Retina (tissue), 1 donor: ENCODE data around the gene C2CD3.

ENCODE experiments used
- DNase-seq: peaks from one replicate; pipeline ENCODE4 v3.0.0-alpha.2; 2016

The C2CD3 gene

DNA sequence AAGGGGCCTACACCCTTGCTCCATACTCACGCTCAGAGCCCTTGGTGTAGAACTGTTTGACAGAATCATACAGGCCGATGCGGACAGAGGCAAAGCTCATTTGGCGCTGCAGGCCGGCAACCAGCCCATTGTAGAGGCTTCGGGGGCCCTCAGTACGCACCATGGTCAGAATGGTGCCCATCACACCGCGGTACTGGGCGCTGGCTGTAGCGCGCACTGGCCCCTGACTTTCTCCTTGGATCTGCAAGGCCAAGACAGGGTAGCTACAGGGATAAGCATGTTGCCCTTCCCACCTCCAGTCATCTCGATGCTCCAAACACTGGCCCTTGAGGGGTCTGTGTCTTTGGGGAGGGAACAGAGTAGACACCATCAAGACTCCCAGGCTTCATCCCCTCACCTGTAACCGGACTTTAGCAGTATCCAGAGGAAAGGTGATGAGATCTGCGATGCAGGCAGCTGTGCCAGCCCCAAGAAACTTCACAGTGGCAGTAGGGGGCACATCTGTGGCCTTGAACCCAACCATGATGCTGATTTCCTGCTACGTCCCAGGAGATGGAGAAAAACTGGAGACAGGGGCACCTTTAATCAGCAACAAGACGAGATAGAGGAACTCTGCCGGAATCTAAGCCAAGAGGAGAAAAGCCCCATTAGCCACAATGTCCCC, 192.8 kb downstream of the C2CD3 start:
- no peak for DNase-seq

GRCh38 chr11:73976451-73977151, 194.2 kb downstream of the C2CD3 start:
- no peak for DNase-seq

GRCh38 chr11:73975479-73975757, 195.4 kb downstream of the C2CD3 start:
- no peak for DNase-seq

- DNase-seq, result no peak
Observed at GRCh38 chr11:73974604-73975478, 196.0 kb downstream of the C2CD3 start.

- no peak for DNase-seq
Observed at GRCh38 chr11:73972620-73973449, 198.0 kb downstream of the C2CD3 start.

DNA sequence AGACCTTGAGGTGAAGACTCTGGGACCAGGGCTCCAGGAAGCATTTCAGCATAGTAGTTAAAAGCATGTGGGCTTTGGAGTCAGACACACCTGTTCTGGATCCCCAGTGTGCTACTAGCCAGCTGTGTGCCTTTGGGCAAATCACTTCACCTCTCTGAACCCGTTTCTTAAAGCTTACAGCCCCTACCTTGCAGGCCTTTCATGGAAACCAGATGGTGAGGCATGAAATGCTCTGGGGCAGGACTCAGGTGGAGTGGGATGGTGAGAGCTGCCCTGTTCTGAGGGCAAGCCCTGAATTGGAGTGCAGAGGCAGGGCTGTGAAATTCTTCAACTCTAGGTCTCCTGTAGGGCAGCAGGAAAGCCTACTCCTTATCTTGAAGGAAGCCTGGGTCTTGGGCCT, 198.6 kb downstream of the C2CD3 start:
- DNase-seq, result no peak

DNA sequence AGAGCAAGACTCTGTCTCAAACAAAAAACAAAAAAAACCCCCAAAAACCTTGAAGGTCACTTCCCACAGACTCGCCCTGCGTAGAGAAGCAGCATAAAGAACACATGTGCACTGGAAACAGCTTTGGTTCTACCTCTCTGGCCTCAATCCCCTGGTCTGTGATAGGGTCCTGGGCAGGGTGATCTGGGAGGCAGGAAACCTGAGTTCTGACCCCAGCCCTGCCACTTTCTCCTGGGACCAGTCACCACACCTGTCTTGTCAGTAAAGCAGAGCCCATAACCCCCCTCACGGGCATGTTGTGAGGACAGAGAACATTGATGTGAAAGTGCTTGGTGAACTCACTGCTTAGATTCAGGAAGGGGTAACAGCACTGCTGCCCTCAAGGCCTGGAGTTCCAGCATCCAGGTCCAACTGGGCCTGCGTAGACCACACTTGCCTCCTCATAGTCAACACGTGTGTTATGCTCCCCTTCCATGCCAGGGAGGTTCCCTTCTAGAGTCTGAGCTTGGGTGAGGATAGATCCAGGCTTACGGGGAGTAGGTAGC, 199.6 kb downstream of the C2CD3 start:
- DNase-seq, result no peak

GRCh38 chr11:73969991-73970800, 200.6 kb downstream of the C2CD3 start:
- DNase-seq, result no peak

GRCh38 chr11:73969091-73969490, 201.7 kb downstream of the C2CD3 start:
- DNase-seq, result no peak

DNA sequence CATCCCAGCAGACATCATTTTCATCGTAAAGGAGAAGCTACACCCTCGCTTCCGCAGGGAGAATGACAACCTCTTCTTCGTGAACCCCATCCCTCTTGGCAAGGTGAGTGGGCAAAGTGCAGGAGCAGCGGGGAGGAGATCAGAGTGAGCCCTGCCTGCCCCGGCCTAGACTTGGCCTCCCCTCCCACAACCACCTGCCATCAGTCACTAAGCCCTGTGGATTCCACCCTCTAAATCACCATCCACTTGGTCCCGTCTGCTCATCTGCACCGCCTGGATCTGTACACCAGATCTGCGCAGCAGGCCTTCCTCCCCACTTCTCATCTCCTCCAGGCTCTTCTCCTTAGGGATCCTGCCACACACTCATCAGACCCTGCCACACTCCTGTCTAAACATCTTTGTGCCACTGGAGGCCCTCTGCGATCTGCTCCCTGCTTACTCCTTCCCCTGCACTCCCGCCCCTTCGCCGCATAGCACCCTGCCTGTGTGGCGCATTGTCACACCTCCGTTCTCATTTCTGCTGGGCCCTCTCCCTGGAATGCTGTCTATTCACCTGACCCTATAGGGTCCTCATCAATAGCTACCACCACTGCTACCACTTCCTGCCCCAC, 202.3 kb downstream of the C2CD3 start:
- no peak for DNase-seq

- DNase-seq, result no peak
Observed at GRCh38 chr11:73965764-73966121, 205.1 kb downstream of the C2CD3 start.

GRCh38 chr11:73965076-73965763, 205.6 kb downstream of the C2CD3 start:
- no peak for DNase-seq

DNA sequence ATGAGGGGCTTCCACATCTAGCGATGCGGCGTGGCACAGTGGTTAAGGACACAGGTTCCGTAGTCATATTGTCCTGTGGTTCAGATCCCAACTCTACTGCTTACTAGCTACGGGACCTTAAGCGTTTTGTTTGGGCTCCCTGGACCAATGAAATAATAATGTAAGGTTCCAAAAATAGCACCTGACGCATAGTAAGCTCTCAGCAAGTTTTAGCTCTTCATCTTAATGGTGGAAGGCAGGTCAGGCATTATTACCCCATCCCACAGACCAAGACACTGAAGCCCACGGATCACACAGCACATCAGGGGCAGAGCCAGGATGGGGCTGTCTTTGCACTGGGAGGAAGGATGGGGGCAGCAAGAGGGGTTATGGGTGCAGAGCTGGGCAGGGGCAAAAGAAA, 206.9 kb downstream of the C2CD3 start:
- no peak for DNase-seq
